ENCODE data around the gene GPR150. TPM values are rescaled to one million over a fixed set of nuclear protein-coding genes. Genes with fewer than 3 reads are reported as not detected.

Gene GPR150
- total and polyA plus RNA-seq, 2 experiments from 2014 or later: 1.0 TPM; not detected in 1

- TF ChIP-seq EZH2 (IDR thresholded peaks at IDR 0.05; ENCODE audit: borderline replicate concordance): no peak
- no peak for TF ChIP-seq EZH2phosphoT487 (IDR thresholded peaks at IDR 0.05; ENCODE audit: low read depth, severe bottlenecking, unreplicated experiment)
- TF ChIP-seq, protein P1, sequence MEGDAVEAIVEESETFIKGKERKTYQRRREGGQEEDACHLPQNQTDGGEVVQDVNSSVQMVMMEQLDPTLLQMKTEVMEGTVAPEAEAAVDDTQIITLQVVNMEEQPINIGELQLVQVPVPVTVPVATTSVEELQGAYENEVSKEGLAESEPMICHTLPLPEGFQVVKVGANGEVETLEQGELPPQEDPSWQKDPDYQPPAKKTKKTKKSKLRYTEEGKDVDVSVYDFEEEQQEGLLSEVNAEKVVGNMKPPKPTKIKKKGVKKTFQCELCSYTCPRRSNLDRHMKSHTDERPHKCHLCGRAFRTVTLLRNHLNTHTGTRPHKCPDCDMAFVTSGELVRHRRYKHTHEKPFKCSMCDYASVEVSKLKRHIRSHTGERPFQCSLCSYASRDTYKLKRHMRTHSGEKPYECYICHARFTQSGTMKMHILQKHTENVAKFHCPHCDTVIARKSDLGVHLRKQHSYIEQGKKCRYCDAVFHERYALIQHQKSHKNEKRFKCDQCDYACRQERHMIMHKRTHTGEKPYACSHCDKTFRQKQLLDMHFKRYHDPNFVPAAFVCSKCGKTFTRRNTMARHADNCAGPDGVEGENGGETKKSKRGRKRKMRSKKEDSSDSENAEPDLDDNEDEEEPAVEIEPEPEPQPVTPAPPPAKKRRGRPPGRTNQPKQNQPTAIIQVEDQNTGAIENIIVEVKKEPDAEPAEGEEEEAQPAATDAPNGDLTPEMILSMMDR (IDR thresholded peaks at IDR 0.05; ENCODE audit: poor library complexity): no peak
- Histone ChIP-seq H3K9me3 (ENCODE audit: low read depth) (no peaks in the 10 kb centered on the region), H3K4me1 (ENCODE audit: insufficient read depth) (peaks cover 18% of the 10 kb centered on the region), H3K27ac (no peak overlapping the region), H3K4me2 (no peak overlapping the region), H3K36me3 (replicated peaks; ENCODE audit: insufficient read depth, low read depth) (no peaks in the 10 kb centered on the region), H2AFZ (no peak overlapping the region), H3K4me3 (no peak overlapping the region), H4K20me1 (ENCODE audit: insufficient read depth, poor library complexity, severe bottlenecking) (no peaks in the 10 kb centered on the region), H3K79me2 (no peaks in the 10 kb centered on the region), H3K27me3 (peaks cover 32% of the 10 kb centered on the region), H3K9me2 (replicated peaks; ENCODE audit: insufficient read depth) (no peaks in the 10 kb centered on the region)
- WGBS (ENCODE audit: low lambda C conversion rate, missing lambda C conversion rate): 98% methylated on average over 2 of the region's 2 CpGs
- no peak for DNase-seq (ENCODE audit: low spot score)
Observed at GRCh38 chr5:95624368-95624767, 4.5 kb downstream of the GPR150 start.

DNA sequence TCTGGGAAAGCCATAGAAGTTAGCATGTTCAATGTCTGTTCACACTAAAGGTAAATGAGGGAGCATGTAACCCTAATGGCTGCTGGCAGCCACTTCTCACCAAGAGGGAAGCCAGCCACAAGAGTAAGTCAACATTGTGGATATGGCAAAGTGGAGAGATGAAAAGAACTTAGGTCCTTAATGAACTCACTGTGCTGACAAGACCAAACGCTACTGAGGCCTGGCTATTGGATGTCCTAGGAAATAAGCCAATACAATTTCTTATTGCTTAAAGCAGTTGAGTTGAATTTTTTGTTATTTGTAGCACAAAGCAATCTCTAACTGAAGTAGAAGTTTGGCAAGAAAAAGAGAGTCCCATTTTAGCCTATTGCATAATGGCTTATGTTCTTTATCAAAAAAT, 6.8 kb downstream of the GPR150 start:
- Histone ChIP-seq H3K36me3 (replicated peaks; ENCODE audit: insufficient read depth, low read depth) (no peaks in the 10 kb centered on the region), H3K27ac (no peak overlapping the region), H3K4me3 (no peak overlapping the region), H3K4me2 (no peak overlapping the region), H3K4me1 (ENCODE audit: insufficient read depth) (peaks cover 3% of the 10 kb centered on the region), H4K20me1 (ENCODE audit: insufficient read depth, poor library complexity, severe bottlenecking) (no peaks in the 10 kb centered on the region), H3K79me2 (no peaks in the 10 kb centered on the region), H3K9me3 (ENCODE audit: low read depth) (no peaks in the 10 kb centered on the region), H3K9me2 (replicated peaks; ENCODE audit: insufficient read depth) (no peaks in the 10 kb centered on the region), H2AFZ (no peak overlapping the region), H3K27me3 (peaks cover 17% of the 10 kb centered on the region)
- TF ChIP-seq, protein P1 (IDR thresholded peaks at IDR 0.05; ENCODE audit: poor library complexity): no peak
- TF ChIP-seq EZH2phosphoT487 (IDR thresholded peaks at IDR 0.05; ENCODE audit: low read depth, severe bottlenecking, unreplicated experiment) (no peak), EZH2 (IDR thresholded peaks at IDR 0.05; ENCODE audit: borderline replicate concordance) (no peak)
- no peak for DNase-seq (ENCODE audit: low spot score)
- 76% methylated on average over 1 of the region's 1 CpG for WGBS (ENCODE audit: low lambda C conversion rate, missing lambda C conversion rate)

GRCh38 chr5:95627971-95628810, 8.3 kb downstream of the GPR150 start:
- Histone ChIP-seq H3K9me2 (replicated peaks; ENCODE audit: insufficient read depth) (no peaks in the 10 kb centered on the region), H3K79me2 (no peaks in the 10 kb centered on the region), H3K27ac (peak overlapping the region; percentile 22), H3K27me3 (peaks cover 3% of the 10 kb centered on the region), H3K9me3 (ENCODE audit: low read depth) (no peaks in the 10 kb centered on the region), H3K4me1 (ENCODE audit: insufficient read depth) (peaks cover 5% of the 10 kb centered on the region), H2AFZ (no peak overlapping the region), H3K4me3 (no peak overlapping the region), H3K4me2 (no peak overlapping the region), H3K36me3 (replicated peaks; ENCODE audit: insufficient read depth, low read depth) (no peaks in the 10 kb centered on the region), H4K20me1 (ENCODE audit: insufficient read depth, poor library complexity, severe bottlenecking) (no peaks in the 10 kb centered on the region)
- 78% methylated on average over 4 of the region's 4 CpGs for WGBS (ENCODE audit: low lambda C conversion rate, missing lambda C conversion rate)
- DNase-seq (ENCODE audit: low spot score): no peak
- TF ChIP-seq, protein P1 (IDR thresholded peaks at IDR 0.05; ENCODE audit: poor library complexity): no peak
- TF ChIP-seq EZH2 (IDR thresholded peaks at IDR 0.05; ENCODE audit: borderline replicate concordance) (no peak), EZH2phosphoT487 (IDR thresholded peaks at IDR 0.05; ENCODE audit: low read depth, severe bottlenecking, unreplicated experiment) (no peak)

Data from hepatocyte (in vitro differentiated cells).